Esophagus mucosa (tissue), 1 donor: ENCODE data around the gene HOXA11. TPM values are rescaled to one million over a fixed set of nuclear protein-coding genes. Genes with fewer than 3 reads are reported as not detected.
A peak's percentile ranks its signal among the peaks of the same experiment; 100 is the strongest.

Experiments used
- ATAC-seq: fragments of 200-7000 bp; cut with Tn5 transposase; one replicate; pipeline ENCODE4 v1.9.1; 2020
- total RNA-seq: library from RNA; stranded (reverse); gene quantifications from one replicate; pipeline ENCODE4 v1.2.4, GENCODE V29; 2023
- donor health status: DM: yes; HTN: yes; CAD: no.

Gene HOXA11
- total RNA-seq, 1 donor from 2014 or later, result not detected

- no peak for ATAC-seq
Measured at GRCh38 chr7:27157702-27158431, 27.2 kb downstream of the HOXA11 start.

- ATAC-seq, result no peak
Measured at GRCh38 chr7:27156916-27157701, 27.9 kb downstream of the HOXA11 start.

DNA sequence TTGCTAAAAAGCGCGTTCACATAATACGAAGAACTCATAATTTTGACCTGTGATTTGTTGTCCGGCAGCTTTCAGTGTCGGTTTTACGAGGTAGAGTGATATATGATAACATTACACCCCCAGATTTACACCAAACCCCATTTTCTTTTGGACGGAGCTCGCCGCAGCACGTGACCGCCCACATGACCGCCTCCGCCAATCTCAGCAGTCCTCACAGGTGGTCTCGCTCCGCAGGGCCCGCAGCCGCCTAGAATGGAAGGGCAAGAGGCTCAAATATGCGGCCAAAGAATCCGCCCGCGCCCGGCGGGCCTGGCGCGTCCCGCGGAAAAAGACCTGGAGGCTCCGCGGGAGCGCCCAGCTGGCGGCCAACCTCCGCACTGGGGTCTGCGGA, 28.5 kb downstream of the HOXA11 start, which contains the start of gene HOXA7:
TSS of gene HOXA7 (minus strand) at position 168 of the 391 bp plus-strand sequence. CDS start at position 38, 130 bp downstream.
- ATAC-seq, result peak; percentile 42

GRCh38 chr7:27155816-27156507, 29.1 kb downstream of the HOXA11 start:
- peak; percentile 47 for ATAC-seq

GRCh38 chr7:27154901-27155815, 29.9 kb downstream of the HOXA11 start:
- peak; percentile 21 for ATAC-seq

- ATAC-seq, result no peak
Measured at GRCh38 chr7:27154369-27154768, 30.7 kb downstream of the HOXA11 start.

DNA sequence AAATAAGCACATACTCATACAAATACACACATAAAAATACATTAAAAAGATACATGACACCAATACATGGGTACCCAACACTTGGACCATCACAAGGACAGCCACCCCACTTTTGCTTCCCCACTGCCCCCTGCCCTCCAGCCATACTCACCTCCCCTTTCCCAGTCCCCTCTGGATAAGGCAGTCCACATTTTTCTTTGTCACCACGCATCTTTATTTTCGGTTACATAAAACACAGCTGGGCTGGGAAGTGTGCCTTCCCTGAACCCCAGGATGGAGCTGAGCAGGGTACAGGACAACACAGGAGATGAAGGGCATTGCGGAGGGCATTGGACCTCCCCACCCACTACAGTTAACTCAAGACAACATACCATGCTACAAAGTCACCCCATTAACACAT, 31.5 kb downstream of the HOXA11 start:
- ATAC-seq, result no peak

GRCh38 chr7:27152816-27153442, 32.1 kb downstream of the HOXA11 start:
- no peak for ATAC-seq

DNA sequence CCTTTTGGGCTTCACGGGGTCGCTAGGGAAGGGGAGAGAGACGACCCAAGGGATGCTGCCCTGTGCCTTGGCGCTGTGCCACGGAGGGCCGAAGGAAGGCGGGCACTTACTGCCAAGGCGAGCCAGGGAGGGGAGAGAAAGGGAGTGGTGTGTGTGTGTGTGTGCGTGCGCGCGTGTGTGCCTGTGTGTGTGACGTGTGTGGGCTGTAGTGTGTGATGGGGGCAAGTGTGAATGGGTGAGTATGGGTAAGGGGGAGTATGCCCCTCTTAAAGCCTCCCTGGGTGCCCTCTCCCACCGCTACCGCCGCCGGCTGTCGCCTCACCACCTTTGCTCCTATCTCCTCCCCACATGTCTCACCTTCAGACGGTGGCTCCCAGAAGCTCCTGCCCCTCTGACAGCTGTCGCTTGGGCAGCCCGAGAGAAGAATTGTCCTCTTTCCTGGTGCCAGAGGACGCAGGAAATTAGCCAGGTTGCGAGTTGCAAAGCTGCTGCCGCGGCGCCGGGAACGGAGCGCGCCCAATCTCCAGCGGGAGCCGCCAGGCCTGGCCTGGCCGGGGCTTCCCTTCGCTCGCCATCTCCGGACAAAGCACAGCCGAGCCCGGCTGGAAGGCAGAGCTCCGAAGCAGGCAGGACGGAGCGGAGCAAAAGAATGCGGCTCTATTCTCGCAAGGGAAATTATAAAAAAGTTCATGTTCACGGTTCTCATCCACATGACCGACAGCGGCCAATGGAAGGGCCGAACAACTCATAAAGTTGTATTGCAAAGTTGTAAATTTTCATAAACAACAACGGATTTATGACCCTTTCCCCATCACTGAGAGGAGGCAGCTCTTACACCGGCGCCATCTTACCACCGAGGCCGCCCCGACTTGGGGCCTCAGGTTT, 32.9 kb downstream of the HOXA11 start, which contains the start of gene HOXA3:
TSS of gene HOXA3 (minus strand) at position 653 of the 885 bp plus-strand sequence. CDS start 41,943 bp downstream, outside the sequence.
- no peak for ATAC-seq

DNA sequence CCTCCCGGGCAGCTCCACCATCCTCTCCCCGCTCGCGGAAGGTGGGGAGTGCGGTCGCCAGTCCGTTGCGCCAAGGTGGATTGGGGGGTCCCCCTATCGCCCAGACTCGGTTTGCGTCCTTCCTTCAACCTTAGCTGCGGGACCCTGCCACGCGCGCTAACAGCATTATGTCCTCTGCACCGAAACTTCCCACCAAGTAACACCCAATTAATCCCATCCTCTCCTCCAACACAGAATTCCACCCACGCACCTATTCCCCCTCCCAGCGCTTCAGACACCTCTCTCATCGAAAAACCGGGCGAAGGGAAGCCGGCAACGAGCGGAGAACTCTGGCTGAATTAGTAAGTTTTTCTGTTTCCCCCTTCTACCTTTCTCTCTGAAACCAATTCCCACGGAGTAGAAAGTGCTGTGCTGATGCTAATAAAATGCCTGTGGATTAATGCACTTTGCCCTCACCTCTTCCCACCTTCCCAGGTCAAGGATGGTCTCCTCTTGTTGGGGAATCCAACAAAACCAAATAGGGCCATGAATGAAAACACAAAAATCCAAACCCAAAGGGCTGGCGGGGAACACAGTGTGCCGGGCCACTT, 33.6 kb downstream of the HOXA11 start:
- no peak for ATAC-seq

- ATAC-seq, result peak; percentile 62
Measured at GRCh38 chr7:27150568-27151340, 34.3 kb downstream of the HOXA11 start.

- ATAC-seq, result peak; percentile 3
Measured at GRCh38 chr7:27149842-27150567, 35.0 kb downstream of the HOXA11 start.

GRCh38 chr7:27148756-27149641, 36.0 kb downstream of the HOXA11 start:
- no peak for ATAC-seq

- peak; percentile 30 for ATAC-seq
Measured at GRCh38 chr7:27148031-27148755, 36.8 kb downstream of the HOXA11 start.

- no peak for ATAC-seq
Measured at GRCh38 chr7:27147199-27148030, 37.6 kb downstream of the HOXA11 start, which contains the start of gene HOXA6. Gene HOXA6 (minus strand): TSS chr7:27147774. CDS start chr7:27147749, 25 bp downstream.
